Astrocyte of the spinal cord (primary cell): ENCODE results near the gene CTAGE1.

ENCODE experiments used
- DNase-seq: peaks from one replicate; pipeline ENCODE4 v3.0.0; 2011; ENCODE audit warnings: low read depth, low spot score
- H3K4me3 ChIP-seq: 2 replicates; pipeline ENCODE4 v1.5.1; 2011; ENCODE audit warnings: low read depth, mild to moderate bottlenecking, low read length, moderate library complexity
- CTCF ChIP-seq: IDR thresholded peaks from 2 replicates; pipeline ENCODE4 v1.5.1; 2012; ENCODE audit warnings: low read depth, mild to moderate bottlenecking, low read length, inconsistent platforms
- in situ Hi-C: cut with HindIII; loops from 2 replicates; pipeline ENCODE4 v1.10.0; 2017; ENCODE audit warnings: low sequenced_read_pairs

The CTAGE1 gene

GRCh38 chr18:22417496-22418188 is at the start of gene CTAGE1:
Gene CTAGE1 (minus strand): TSS chr18:22417915. CDS start chr18:22417811, 104 bp downstream.
- in situ Hi-C loops, result no loop called here
- H3K4me3 ChIP-seq, result no peak within 1 kb of the TSS
- DNase-seq, result no peak
- TF ChIP-seq CTCF, result no peak

- DNase-seq, result peak; percentile 85
- no peak for TF ChIP-seq CTCF
- H3K4me3 ChIP-seq, result no peak overlapping the region
- in situ Hi-C loops, result no loop called here
These were observed 49.1 kb upstream of the CTAGE1 start for GRCh38 chr18:22466608-22467395.

- TF ChIP-seq CTCF, result no peak
- in situ Hi-C loops, result no loop called here
- no peak overlapping the region for H3K4me3 ChIP-seq
- peak; percentile 93 for DNase-seq
These were observed 48.2 kb upstream of the CTAGE1 start for GRCh38 chr18:22465859-22466457.

GRCh38 chr18:22463076-22463475 is 45.4 kb upstream of the CTAGE1 start:
- no peak overlapping the region for H3K4me3 ChIP-seq
- in situ Hi-C loops, result no loop called here
- no peak for DNase-seq
- no peak for TF ChIP-seq CTCF

- TF ChIP-seq CTCF, result no peak
- no peak overlapping the region for H3K4me3 ChIP-seq
- in situ Hi-C loops, result no loop called here
- no peak for DNase-seq
These were observed 41.8 kb upstream of the CTAGE1 start for GRCh38 chr18:22459491-22459890.

- DNase-seq, result no peak
- in situ Hi-C loops, result no loop called here
- H3K4me3 ChIP-seq, result no peak overlapping the region
- no peak for TF ChIP-seq CTCF
These were observed 39.8 kb upstream of the CTAGE1 start for GRCh38 chr18:22457524-22457923.
